Measurements from ENCODE around the gene TMEM269.

Gene TMEM269

DNA sequence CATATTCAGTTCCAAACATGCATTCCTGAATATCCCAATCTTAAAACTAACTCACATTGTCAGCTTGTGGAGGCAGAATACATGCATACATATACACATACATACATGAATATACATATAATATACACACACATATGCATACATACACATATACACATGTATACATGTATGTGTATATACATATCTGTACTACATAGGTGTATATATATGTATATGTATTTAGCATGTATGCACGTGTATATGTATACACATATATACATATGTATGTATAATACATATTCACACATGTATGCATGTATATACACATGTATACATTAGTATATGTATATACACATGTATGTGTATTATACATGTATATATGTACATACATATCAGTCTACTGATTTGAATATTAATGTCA is 60.4 kb downstream of the TMEM269 start:
- Histone ChIP-seq H3K4me3 (ENCODE audit: low read depth, low read length) (no peak overlapping the region), H3K27ac (ENCODE audit: extremely low read depth, low read depth, low read length) (no peak overlapping the region), H3K4me1 (ENCODE audit: control insufficient read depth, insufficient read depth, low read length) (no peaks in the 10 kb centered on the region), H3K36me3 (ENCODE audit: control insufficient read depth in 2 of 2, insufficient read depth in 1 of 2, low read length in 2 of 2) (peaks cover 7 to 49% of the 10 kb centered on the region in 2 experiments; a peak in 2 of 3 replicates), H3K9me3 (ENCODE audit: control insufficient read depth, insufficient read depth, low read depth, low read length) (no peaks in the 10 kb centered on the region)
- ChIA-PET POLR2A (interaction anchor here (1.2 to 2.6 kb wide), 2 partner anchors 28 to 47 kb away, joined by 4 to 18 read pairs; partner anchors contain the start of genes ERMAP and SVBP), CTCF (interaction anchor here (0.5 to 0.7 kb wide), 2 partner anchors 54 to 247 kb away, joined by 3 read pairs; no protein-coding TSS in a partner anchor)
- TF ChIP-seq, protein P1, sequence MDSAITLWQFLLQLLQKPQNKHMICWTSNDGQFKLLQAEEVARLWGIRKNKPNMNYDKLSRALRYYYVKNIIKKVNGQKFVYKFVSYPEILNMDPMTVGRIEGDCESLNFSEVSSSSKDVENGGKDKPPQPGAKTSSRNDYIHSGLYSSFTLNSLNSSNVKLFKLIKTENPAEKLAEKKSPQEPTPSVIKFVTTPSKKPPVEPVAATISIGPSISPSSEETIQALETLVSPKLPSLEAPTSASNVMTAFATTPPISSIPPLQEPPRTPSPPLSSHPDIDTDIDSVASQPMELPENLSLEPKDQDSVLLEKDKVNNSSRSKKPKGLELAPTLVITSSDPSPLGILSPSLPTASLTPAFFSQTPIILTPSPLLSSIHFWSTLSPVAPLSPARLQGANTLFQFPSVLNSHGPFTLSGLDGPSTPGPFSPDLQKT (IDR thresholded peaks at IDR 0.05; ENCODE audit: borderline replicate concordance, low read depth, low read length): no peak
- TF ChIP-seq ZNF202 (tag by site-specific recombination; IDR thresholded peaks at IDR 0.05; ENCODE audit: borderline replicate concordance) (no peak), KLF8 (tag by site-specific recombination; IDR thresholded peaks at IDR 0.05) (no peak), ZNF19 (tag by site-specific recombination; IDR thresholded peaks at IDR 0.05; ENCODE audit: low read depth) (no peak), EGR2 (tag by site-specific recombination; IDR thresholded peaks at IDR 0.05; ENCODE audit: low read depth) (no peak)

DNA sequence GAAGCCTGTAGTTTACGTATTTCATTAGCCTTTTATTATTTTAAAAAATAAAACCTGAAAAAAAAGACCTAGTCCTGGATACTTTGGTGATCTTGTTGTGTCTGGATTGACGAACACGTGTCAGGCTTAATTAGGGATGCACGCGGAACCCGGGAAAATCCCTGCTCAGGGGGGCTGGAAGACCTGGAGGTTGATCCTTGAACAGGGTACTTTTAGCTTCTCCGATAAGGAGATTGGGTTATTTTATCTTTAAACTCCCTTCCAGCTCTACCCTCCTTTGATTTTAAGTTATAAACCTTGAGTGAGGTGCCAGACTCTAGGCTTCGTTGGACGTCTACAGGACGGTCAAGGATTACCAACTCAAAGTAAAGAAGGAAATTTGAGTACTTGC is 61.1 kb downstream of the TMEM269 start:
- Histone ChIP-seq H3K27ac (ENCODE audit: extremely low read depth, low read depth, low read length) (peak overlapping the region; percentile 26; the same call in 1 of the 2 replicates), H3K4me1 (ENCODE audit: control insufficient read depth, insufficient read depth, low read length) (no peaks in the 10 kb centered on the region), H3K36me3 (ENCODE audit: control insufficient read depth in 2 of 2, insufficient read depth in 1 of 2, low read length in 2 of 2) (peaks cover 10 to 54% of the 10 kb centered on the region in 2 experiments; a peak in 2 of 3 replicates), H3K9me3 (ENCODE audit: control insufficient read depth, insufficient read depth, low read depth, low read length) (no peaks in the 10 kb centered on the region), H3K4me3 (ENCODE audit: low read depth, low read length) (peak overlapping the region; percentile 38)
- no peak for TF ChIP-seq ZNF366 (tag by site-specific recombination; conservative IDR thresholded peaks at IDR 0.05)
- 0 out of 2 replicates have a peak, but pooled peaks have one; percentile 39 for TF ChIP-seq ZNF777 (tag by site-specific recombination; IDR thresholded peaks at IDR 0.05; ENCODE audit: borderline replicate concordance)
- TF ChIP-seq, protein P2, sequence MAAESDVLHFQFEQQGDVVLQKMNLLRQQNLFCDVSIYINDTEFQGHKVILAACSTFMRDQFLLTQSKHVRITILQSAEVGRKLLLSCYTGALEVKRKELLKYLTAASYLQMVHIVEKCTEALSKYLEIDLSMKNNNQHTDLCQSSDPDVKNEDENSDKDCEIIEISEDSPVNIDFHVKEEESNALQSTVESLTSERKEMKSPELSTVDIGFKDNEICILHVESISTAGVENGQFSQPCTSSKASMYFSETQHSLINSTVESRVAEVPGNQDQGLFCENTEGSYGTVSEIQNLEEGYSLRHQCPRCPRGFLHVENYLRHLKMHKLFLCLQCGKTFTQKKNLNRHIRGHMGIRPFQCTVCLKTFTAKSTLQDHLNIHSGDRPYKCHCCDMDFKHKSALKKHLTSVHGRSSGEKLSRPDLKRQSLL (tag by site-specific recombination; IDR thresholded peaks at IDR 0.05): 0 out of 2 replicates have a peak, but pooled peaks have one; percentile 3
- TF ChIP-seq ZBTB7A (tag by site-specific recombination; IDR thresholded peaks at IDR 0.05; ENCODE audit: low read depth): no peak
- no peak for TF ChIP-seq ZNF37A (tag by site-specific recombination; IDR thresholded peaks at IDR 0.05)
- TF ChIP-seq, protein P3, sequence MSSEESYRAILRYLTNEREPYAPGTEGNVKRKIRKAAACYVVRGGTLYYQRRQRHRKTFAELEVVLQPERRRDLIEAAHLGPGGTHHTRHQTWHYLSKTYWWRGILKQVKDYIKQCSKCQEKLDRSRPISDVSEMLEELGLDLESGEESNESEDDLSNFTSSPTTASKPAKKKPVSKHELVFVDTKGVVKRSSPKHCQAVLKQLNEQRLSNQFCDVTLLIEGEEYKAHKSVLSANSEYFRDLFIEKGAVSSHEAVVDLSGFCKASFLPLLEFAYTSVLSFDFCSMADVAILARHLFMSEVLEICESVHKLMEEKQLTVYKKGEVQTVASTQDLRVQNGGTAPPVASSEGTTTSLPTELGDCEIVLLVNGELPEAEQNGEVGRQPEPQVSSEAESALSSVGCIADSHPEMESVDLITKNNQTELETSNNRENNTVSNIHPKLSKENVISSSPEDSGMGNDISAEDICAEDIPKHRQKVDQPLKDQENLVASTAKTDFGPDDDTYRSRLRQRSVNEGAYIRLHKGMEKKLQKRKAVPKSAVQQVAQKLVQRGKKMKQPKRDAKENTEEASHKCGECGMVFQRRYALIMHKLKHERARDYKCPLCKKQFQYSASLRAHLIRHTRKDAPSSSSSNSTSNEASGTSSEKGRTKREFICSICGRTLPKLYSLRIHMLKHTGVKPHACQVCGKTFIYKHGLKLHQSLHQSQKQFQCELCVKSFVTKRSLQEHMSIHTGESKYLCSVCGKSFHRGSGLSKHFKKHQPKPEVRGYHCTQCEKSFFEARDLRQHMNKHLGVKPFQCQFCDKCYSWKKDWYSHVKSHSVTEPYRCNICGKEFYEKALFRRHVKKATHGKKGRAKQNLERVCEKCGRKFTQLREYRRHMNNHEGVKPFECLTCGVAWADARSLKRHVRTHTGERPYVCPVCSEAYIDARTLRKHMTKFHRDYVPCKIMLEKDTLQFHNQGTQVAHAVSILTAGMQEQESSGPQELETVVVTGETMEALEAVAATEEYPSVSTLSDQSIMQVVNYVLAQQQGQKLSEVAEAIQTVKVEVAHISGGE (tag by site-specific recombination; conservative IDR thresholded peaks at IDR 0.05; ENCODE audit: low read depth): no peak
- TF ChIP-seq BCL11A (tag by site-specific recombination; IDR thresholded peaks at IDR 0.05; ENCODE audit: low read depth): no peak
- TF ChIP-seq, protein P4, sequence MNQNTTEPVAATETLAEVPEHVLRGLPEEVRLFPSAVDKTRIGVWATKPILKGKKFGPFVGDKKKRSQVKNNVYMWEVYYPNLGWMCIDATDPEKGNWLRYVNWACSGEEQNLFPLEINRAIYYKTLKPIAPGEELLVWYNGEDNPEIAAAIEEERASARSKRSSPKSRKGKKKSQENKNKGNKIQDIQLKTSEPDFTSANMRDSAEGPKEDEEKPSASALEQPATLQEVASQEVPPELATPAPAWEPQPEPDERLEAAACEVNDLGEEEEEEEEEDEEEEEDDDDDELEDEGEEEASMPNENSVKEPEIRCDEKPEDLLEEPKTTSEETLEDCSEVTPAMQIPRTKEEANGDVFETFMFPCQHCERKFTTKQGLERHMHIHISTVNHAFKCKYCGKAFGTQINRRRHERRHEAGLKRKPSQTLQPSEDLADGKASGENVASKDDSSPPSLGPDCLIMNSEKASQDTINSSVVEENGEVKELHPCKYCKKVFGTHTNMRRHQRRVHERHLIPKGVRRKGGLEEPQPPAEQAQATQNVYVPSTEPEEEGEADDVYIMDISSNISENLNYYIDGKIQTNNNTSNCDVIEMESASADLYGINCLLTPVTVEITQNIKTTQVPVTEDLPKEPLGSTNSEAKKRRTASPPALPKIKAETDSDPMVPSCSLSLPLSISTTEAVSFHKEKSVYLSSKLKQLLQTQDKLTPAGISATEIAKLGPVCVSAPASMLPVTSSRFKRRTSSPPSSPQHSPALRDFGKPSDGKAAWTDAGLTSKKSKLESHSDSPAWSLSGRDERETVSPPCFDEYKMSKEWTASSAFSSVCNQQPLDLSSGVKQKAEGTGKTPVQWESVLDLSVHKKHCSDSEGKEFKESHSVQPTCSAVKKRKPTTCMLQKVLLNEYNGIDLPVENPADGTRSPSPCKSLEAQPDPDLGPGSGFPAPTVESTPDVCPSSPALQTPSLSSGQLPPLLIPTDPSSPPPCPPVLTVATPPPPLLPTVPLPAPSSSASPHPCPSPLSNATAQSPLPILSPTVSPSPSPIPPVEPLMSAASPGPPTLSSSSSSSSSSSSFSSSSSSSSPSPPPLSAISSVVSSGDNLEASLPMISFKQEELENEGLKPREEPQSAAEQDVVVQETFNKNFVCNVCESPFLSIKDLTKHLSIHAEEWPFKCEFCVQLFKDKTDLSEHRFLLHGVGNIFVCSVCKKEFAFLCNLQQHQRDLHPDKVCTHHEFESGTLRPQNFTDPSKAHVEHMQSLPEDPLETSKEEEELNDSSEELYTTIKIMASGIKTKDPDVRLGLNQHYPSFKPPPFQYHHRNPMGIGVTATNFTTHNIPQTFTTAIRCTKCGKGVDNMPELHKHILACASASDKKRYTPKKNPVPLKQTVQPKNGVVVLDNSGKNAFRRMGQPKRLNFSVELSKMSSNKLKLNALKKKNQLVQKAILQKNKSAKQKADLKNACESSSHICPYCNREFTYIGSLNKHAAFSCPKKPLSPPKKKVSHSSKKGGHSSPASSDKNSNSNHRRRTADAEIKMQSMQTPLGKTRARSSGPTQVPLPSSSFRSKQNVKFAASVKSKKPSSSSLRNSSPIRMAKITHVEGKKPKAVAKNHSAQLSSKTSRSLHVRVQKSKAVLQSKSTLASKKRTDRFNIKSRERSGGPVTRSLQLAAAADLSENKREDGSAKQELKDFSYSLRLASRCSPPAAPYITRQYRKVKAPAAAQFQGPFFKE (tag by site-specific recombination; IDR thresholded peaks at IDR 0.05; ENCODE audit: borderline replicate concordance): no peak
- TF ChIP-seq SP2 (tag by site-specific recombination; IDR thresholded peaks at IDR 0.05): no peak
- no peak for TF ChIP-seq BCL11B (tag by site-specific recombination; IDR thresholded peaks at IDR 0.05; ENCODE audit: low read depth)
- no peak for TF ChIP-seq ZBTB1 (tag by site-specific recombination; IDR thresholded peaks at IDR 0.05)
- TF ChIP-seq SETDB1 (IDR thresholded peaks at IDR 0.05; ENCODE audit: insufficient read length, low read length): peak; percentile 46
- ChIA-PET CTCF (interaction anchor here (0.5 to 1.3 kb wide), 12 partner anchors 8 to 1400 kb away, joined by 3 to 6 read pairs (median 4); no protein-coding TSS in a partner anchor), POLR2A (interaction anchor here (0.5 to 2.6 kb wide), 24 partner anchors 9 to 569 kb away, joined by 3 to 35 read pairs (median 4); partner anchors contain the start of genes C1orf50, ERMAP, P3H1 and SVBP)
